ENCODE data around the gene PTPRD.

DNA sequence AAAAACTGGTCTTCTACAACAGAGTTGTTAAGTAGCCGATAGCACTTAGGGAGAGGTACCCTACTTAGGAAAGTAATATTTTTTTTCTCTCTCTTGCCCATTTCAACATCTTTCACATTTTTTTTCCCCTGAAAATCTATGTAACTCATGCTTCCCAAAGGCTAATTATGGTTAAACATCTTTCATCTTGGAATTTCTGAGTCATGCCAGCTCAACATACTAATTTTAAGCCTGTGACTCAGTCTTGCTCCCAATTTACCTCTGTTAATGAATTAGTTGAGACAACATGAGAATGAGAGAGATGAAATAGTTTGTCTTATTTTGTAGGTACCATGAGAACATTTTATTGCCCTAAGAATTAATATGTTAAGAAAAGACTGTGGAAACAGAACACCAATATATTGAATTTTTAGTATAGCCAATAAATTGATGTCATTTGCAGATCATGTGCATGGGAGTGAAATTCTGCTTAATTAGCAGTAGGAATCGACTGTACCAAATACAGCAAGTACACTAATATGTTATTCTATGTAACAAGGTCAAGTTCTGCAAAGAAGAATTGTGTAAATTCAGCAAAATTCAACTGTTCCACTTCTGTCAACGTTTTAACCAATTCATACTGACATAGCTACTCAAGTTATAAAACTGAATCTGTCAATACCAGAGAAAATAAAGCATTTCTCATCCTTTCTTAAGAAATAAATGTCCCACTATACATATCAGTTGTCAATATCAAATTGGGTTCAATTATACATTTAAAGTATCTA lies 550.0 kb downstream of the PTPRD start:
- TF ChIP-seq, protein P1, sequence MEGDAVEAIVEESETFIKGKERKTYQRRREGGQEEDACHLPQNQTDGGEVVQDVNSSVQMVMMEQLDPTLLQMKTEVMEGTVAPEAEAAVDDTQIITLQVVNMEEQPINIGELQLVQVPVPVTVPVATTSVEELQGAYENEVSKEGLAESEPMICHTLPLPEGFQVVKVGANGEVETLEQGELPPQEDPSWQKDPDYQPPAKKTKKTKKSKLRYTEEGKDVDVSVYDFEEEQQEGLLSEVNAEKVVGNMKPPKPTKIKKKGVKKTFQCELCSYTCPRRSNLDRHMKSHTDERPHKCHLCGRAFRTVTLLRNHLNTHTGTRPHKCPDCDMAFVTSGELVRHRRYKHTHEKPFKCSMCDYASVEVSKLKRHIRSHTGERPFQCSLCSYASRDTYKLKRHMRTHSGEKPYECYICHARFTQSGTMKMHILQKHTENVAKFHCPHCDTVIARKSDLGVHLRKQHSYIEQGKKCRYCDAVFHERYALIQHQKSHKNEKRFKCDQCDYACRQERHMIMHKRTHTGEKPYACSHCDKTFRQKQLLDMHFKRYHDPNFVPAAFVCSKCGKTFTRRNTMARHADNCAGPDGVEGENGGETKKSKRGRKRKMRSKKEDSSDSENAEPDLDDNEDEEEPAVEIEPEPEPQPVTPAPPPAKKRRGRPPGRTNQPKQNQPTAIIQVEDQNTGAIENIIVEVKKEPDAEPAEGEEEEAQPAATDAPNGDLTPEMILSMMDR (IDR thresholded peaks at IDR 0.05): no peak
- no peak for TF ChIP-seq POLR2A (IDR thresholded peaks at IDR 0.05)

All from ovary (tissue), 3 donors.